K562 (cell line): ENCODE data around the gene MALSU1. TPM values are rescaled to one million over a fixed set of nuclear protein-coding genes. Genes with fewer than 3 reads are reported as not detected.

Source experiments
- ARID4B ChIP-seq: sonication (generic); formaldehyde crosslinking; IDR thresholded peaks from 2 replicates; pipeline ENCODE4 v1.8.0; 2022; ENCODE audit warnings: mild to moderate bottlenecking, missing genetic modification reagents
- HNRNPH1 ChIP-seq: fragments of 200-400 bp; formaldehyde crosslinking; optimal IDR thresholded peaks from 2 replicates; pipeline ENCODE3; 2017; ENCODE audit warnings: low read depth, mild to moderate bottlenecking, low read length, moderate library complexity
- RB1 ChIP-seq: fragments of 450-650 bp; IDR thresholded peaks from 2 replicates; pipeline ENCODE4 v1.6.1; 2017; ENCODE audit warnings: low read depth, mild to moderate bottlenecking
- THRAP3 ChIP-seq: fragments of 450-650 bp; IDR thresholded peaks from 2 replicates; pipeline ENCODE4 v1.6.1; 2016; ENCODE audit warnings: mild to moderate bottlenecking, inconsistent platforms, borderline replicate concordance
- USF1 ChIP-seq: sonication (generic); formaldehyde crosslinking; IDR thresholded peaks from 2 replicates; pipeline ENCODE4 v1.9.0; 2022; ENCODE audit warnings: mild to moderate bottlenecking, missing genetic modification reagents
- ZNF318 ChIP-seq, 2 experiments: fragments of 450-650 bp; IDR thresholded peaks; 2 replicates each; pipeline ENCODE4 v1.6.1; 2016; ENCODE audit warnings: mild to moderate bottlenecking in 2 of 2, borderline replicate concordance in 1 of 2, low read depth in 1 of 2, moderate library complexity in 1 of 2
- ZNF347 ChIP-seq: fragments of 450-650 bp; formaldehyde crosslinking; IDR thresholded peaks from 2 replicates; pipeline ENCODE4 v1.4.0; 2020; ENCODE audit warnings: low read depth, mild to moderate bottlenecking, moderate library complexity
- ZNF586 ChIP-seq: fragments of 450-650 bp; formaldehyde crosslinking; conservative IDR thresholded peaks from 2 replicates; pipeline ENCODE4 v1.4.0; 2020; ENCODE audit warnings: mild to moderate bottlenecking, moderate library complexity
- ZNF830 ChIP-seq: fragments of 250-450 bp; sonication (Bioruptor Pico); IDR thresholded peaks from 2 replicates; pipeline ENCODE4 v1.5.0; 2021; ENCODE audit warnings: mild to moderate bottlenecking
- polyA plus RNA-seq, 8 experiments: library from polyadenylated mRNA; depleted of rRNA in 4 of 8; stranded (reverse) in 5 of 8; unstranded in 3 of 8; fragments of >200 nt; fragmentation: Nextera tagmentation in 2 of 8; fragmentation: Illumina TruSeq in 1 of 8; extraction: Ambion mirVana in 2 of 8; extraction: Trizol in 1 of 8; gene quantifications; 2 replicates each; pipeline versions ENCODE4 v1.2.1 to v1.2.3, GENCODE V29; 2011 to 2014; ENCODE audit warnings: inconsistent platforms in 1 of 8, missing spikeins in 1 of 8
- total RNA-seq, 7 experiments: library from RNA; depleted of rRNA in 6 of 7; stranded (reverse); fragments of >200 nt in 6 of 7; fragmentation: Illumina TruSeq in 2 of 7; extraction: Trizol in 2 of 7; gene quantifications; 2 replicates each; pipeline versions ENCODE4 v1.2.1 to v1.2.3, GENCODE V29; 2011 to 2021; ENCODE audit warnings: low replicate concordance in 1 of 7
- TF ChIP-seq, protein P1 (sequence below): fragments of 250-450 bp; sonication (Bioruptor Pico); IDR thresholded peaks from 2 replicates; pipeline ENCODE4 v1.5.1; 2021; ENCODE audit warnings: mild to moderate bottlenecking

Gene MALSU1
- total and polyA plus RNA-seq, 9 of the 15 experiments (the other 6 are each of a cell fraction or from before 2014, with no cell fraction given): 12.3 to 308 (median 81.2) TPM

GRCh38 chr7:23298885-23299769 lies at the start of gene MALSU1 (continued):
- TF ChIP-seq ARID4B (CRISPR knock-in tag): peak; percentile 87
- TF ChIP-seq USF1 (CRISPR knock-in tag): no peak
- TF ChIP-seq HNRNPH1: no peak
- no peak for TF ChIP-seq ZNF586 (CRISPR knock-in tag)
- TF ChIP-seq THRAP3: no peak
- TF ChIP-seq ZNF830 (CRISPR knock-in tag): no peak
- no peak for TF ChIP-seq ZNF347 (CRISPR knock-in tag)
- TF ChIP-seq, protein P1, sequence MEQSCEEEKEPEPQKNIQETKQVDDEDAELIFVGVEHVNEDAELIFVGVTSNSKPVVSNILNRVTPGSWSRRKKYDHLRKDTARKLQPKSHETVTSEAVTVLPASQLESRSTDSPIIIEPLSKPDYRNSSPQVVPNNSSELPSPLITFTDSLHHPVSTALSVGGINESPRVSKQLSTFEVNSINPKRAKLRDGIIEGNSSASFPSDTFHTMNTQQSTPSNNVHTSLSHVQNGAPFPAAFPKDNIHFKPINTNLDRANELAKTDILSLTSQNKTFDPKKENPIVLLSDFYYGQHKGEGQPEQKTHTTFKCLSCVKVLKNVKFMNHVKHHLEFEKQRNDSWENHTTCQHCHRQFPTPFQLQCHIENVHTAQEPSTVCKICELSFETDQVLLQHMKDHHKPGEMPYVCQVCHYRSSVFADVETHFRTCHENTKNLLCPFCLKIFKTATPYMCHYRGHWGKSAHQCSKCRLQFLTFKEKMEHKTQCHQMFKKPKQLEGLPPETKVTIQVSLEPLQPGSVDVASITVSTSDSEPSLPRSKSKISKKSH (CRISPR knock-in tag): no peak
- TF ChIP-seq RB1: peak; percentile 75
- no peak for TF ChIP-seq ZNF318 (IDR thresholded peaks at IDR 0.05; ENCODE audit: borderline replicate concordance in 1 of 2, low read depth in 1 of 2)
